ENCODE measurements around the gene SIRT3.

- TF ChIP-seq, protein P1, sequence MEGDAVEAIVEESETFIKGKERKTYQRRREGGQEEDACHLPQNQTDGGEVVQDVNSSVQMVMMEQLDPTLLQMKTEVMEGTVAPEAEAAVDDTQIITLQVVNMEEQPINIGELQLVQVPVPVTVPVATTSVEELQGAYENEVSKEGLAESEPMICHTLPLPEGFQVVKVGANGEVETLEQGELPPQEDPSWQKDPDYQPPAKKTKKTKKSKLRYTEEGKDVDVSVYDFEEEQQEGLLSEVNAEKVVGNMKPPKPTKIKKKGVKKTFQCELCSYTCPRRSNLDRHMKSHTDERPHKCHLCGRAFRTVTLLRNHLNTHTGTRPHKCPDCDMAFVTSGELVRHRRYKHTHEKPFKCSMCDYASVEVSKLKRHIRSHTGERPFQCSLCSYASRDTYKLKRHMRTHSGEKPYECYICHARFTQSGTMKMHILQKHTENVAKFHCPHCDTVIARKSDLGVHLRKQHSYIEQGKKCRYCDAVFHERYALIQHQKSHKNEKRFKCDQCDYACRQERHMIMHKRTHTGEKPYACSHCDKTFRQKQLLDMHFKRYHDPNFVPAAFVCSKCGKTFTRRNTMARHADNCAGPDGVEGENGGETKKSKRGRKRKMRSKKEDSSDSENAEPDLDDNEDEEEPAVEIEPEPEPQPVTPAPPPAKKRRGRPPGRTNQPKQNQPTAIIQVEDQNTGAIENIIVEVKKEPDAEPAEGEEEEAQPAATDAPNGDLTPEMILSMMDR (optimal IDR thresholded peaks at IDR 0.05 in 1 of 3, IDR thresholded peaks at IDR 0.05 in 1 of 3, conservative IDR thresholded peaks at IDR 0.05 in 1 of 3; ENCODE audit: extremely low read depth in 1 of 3, insufficient read depth in 2 of 3, low read length in 3 of 3): no peak
- TF ChIP-seq EZH2 (IDR thresholded peaks at IDR 0.05; ENCODE audit: low read length): no peak
These were observed 19.8 kb downstream of the SIRT3 start for GRCh38 chr11:216081-216974.

Measured in keratinocyte (primary cell).